ENCODE results near the gene SPAG4.

Gene SPAG4

GRCh38 chr20:35641743-35642142, 26.1 kb downstream of the SPAG4 start:
- no peaks in the 10 kb centered on the region; a peak in 1 of 3 replicates for H3K36me3 ChIP-seq (ENCODE audit: control insufficient read depth in 2 of 2, insufficient read depth in 1 of 2, low read length in 2 of 2)
- TF ChIP-seq GLI4 (tag by site-specific recombination; IDR thresholded peaks at IDR 0.05) (no peak), ZNF600 (tag by site-specific recombination; IDR thresholded peaks at IDR 0.05) (0 out of 2 replicates have a peak, but pooled peaks have one; percentile 33)
- H3K9me3 ChIP-seq (ENCODE audit: control insufficient read depth, insufficient read depth, low read depth, low read length) = no peaks in the 10 kb centered on the region
- H3K27ac ChIP-seq (ENCODE audit: extremely low read depth, low read depth, low read length) = no peak overlapping the region
- H3K4me1 ChIP-seq (ENCODE audit: control insufficient read depth, insufficient read depth, low read length) = no peaks in the 10 kb centered on the region
- ChIA-PET POLR2A (no interaction called here), CTCF (no interaction called here)
- no peak overlapping the region for H3K4me3 ChIP-seq (ENCODE audit: low read depth, low read length)

GRCh38 chr20:35643045-35643444, 27.4 kb downstream of the SPAG4 start:
- no peak overlapping the region for H3K27ac ChIP-seq (ENCODE audit: extremely low read depth, low read depth, low read length)
- H3K4me1 ChIP-seq (ENCODE audit: control insufficient read depth, insufficient read depth, low read length) = no peaks in the 10 kb centered on the region
- no peak overlapping the region for H3K4me3 ChIP-seq (ENCODE audit: low read depth, low read length)
- no peaks in the 10 kb centered on the region for H3K9me3 ChIP-seq (ENCODE audit: control insufficient read depth, insufficient read depth, low read depth, low read length)
- POLR2A ChIA-PET = no interaction called here
- TF ChIP-seq ZNF600 (tag by site-specific recombination; IDR thresholded peaks at IDR 0.05) = no peak
- TF ChIP-seq ZNF146 (tag by site-specific recombination; IDR thresholded peaks at IDR 0.05) = no peak
- no peak for TF ChIP-seq ZNF518A (tag by site-specific recombination; conservative IDR thresholded peaks at IDR 0.05; ENCODE audit: low read depth)
- TF ChIP-seq ZNF140 (tag by site-specific recombination; IDR thresholded peaks at IDR 0.05) = no peak
- TF ChIP-seq IKZF3 (tag by site-specific recombination; IDR thresholded peaks at IDR 0.05) = no peak
- TF ChIP-seq PBX3 (CRISPR knock-in tag; IDR thresholded peaks at IDR 0.05) = no peak
- no peak for TF ChIP-seq ZFP3 (tag by site-specific recombination; IDR thresholded peaks at IDR 0.05; ENCODE audit: low read depth)
- TF ChIP-seq ZNF792 (tag by site-specific recombination; IDR thresholded peaks at IDR 0.05) = no peak
- no peak for TF ChIP-seq KLF7 (tag by site-specific recombination; IDR thresholded peaks at IDR 0.05; ENCODE audit: borderline replicate concordance)
- no peak for TF ChIP-seq ZBTB48 (tag by site-specific recombination; IDR thresholded peaks at IDR 0.05)
- no peak for TF ChIP-seq YY1 (tag by site-specific recombination; IDR thresholded peaks at IDR 0.05)
- TF ChIP-seq ZIC2 (tag by site-specific recombination; IDR thresholded peaks at IDR 0.05) = no peak
- TF ChIP-seq ZNF114 (tag by site-specific recombination; IDR thresholded peaks at IDR 0.05) = no peak
- no peak for TF ChIP-seq ZNF416 (tag by site-specific recombination; IDR thresholded peaks at IDR 0.05)
- TF ChIP-seq BCL6B (tag by site-specific recombination; IDR thresholded peaks at IDR 0.05) = no peak
- no peak for TF ChIP-seq ZNF394 (tag by site-specific recombination; IDR thresholded peaks at IDR 0.05; ENCODE audit: borderline replicate concordance)
- TF ChIP-seq ZNF624 (tag by site-specific recombination; IDR thresholded peaks at IDR 0.05) = no peak
- TF ChIP-seq ZNF274 (IDR thresholded peaks at IDR 0.05; ENCODE audit: low read length) = no peak
- TF ChIP-seq ZNF274 (tag by site-specific recombination; IDR thresholded peaks at IDR 0.05; ENCODE audit: borderline replicate concordance) = no peak
- TF ChIP-seq ZSCAN23 (tag by site-specific recombination; IDR thresholded peaks at IDR 0.05) = no peak
- TF ChIP-seq ZNF585B (tag by site-specific recombination; IDR thresholded peaks at IDR 0.05) = no peak
- CTCF ChIA-PET = no interaction called here
- no peaks in the 10 kb centered on the region; a peak in 1 of 3 replicates for H3K36me3 ChIP-seq (ENCODE audit: control insufficient read depth in 2 of 2, insufficient read depth in 1 of 2, low read length in 2 of 2)
